ENCODE data around the gene DCAF16. TPM values are rescaled to one million over a fixed set of nuclear protein-coding genes. Genes with fewer than 3 reads are reported as not detected.
A peak's percentile ranks its signal among the peaks of the same experiment; 100 is the strongest.

Gene DCAF16
- total RNA-seq, 1 experiment from 2014 or later = 65.7 TPM

GRCh38 chr4:17812801-17813200 is 2.2 kb upstream of the DCAF16 start (continued):
- no peak for TF ChIP-seq REST (IDR thresholded peaks at IDR 0.05; ENCODE audit: low read depth)
- TF ChIP-seq RAD21 (IDR thresholded peaks at IDR 0.05; ENCODE audit: low read depth) = no peak
- no peak for TF ChIP-seq ATF3 (IDR thresholded peaks at IDR 0.05)
- no peak for TF ChIP-seq CEBPB (IDR thresholded peaks at IDR 0.05; ENCODE audit: low read depth)
- TF ChIP-seq EZH2phosphoT487 (IDR thresholded peaks at IDR 0.05; ENCODE audit: borderline replicate concordance) = no peak
- no peak for TF ChIP-seq YY1 (IDR thresholded peaks at IDR 0.05; ENCODE audit: extremely low read depth, insufficient replicate concordance, low read depth, low read length)
- no peak for TF ChIP-seq JUND (IDR thresholded peaks at IDR 0.05)
- no peak for TF ChIP-seq EZH2 (IDR thresholded peaks at IDR 0.05)

- H3K9me3 ChIP-seq (ENCODE audit: control insufficient read depth in 1 of 2, insufficient read depth in 1 of 2, low read depth in 1 of 2, low read length in 2 of 2) = no peaks in the 10 kb centered on the region
- H3K4me3 ChIP-seq (replicated peaks in 1 of 2; ENCODE audit: low read depth in 1 of 2, low read length in 2 of 2) = peak overlapping the region; percentile 80 to 93
- no peak overlapping the region for H2AFZ ChIP-seq (ENCODE audit: low read depth, low read length, poor library complexity, severe bottlenecking)
- peaks cover 18 to 27% of the 10 kb centered on the region in 2 experiments for H3K36me3 ChIP-seq (ENCODE audit: control insufficient read depth in 1 of 2, insufficient read depth in 2 of 2, low read length in 2 of 2)
- ChIA-PET CTCF (no interaction called here), POLR2A (no interaction called here), RAD21 (ENCODE audit: low non-redundant PET in 1 of 2, low total read pairs in 2 of 2, uncharacterized antibody in 2 of 2, unreplicated experiment in 2 of 2) (no interaction called here)
- no peaks in the 10 kb centered on the region for H3K27me3 ChIP-seq (ENCODE audit: insufficient read depth, low read length)
- peaks cover 98% of the 10 kb centered on the region for H3K79me2 ChIP-seq (ENCODE audit: insufficient read depth, low read length)
- H3K9me2 ChIP-seq (ENCODE audit: insufficient read depth) = no peaks in the 10 kb centered on the region
- no TSS peak for BruUV-seq (replicated peaks)
- H4K20me1 ChIP-seq (ENCODE audit: insufficient read depth) = peaks cover 13% of the 10 kb centered on the region; the same call in 1 of the 2 replicates
- intact Hi-C loops (cut with micrococcal nuclease) = no loop called here
- no peak for TF ChIP-seq ZFX (IDR thresholded peaks at IDR 0.05)
- TF ChIP-seq ZNF274 (IDR thresholded peaks at IDR 0.05; ENCODE audit: low read depth, low read length) = no peak
- no peak for TF ChIP-seq ZBTB33 (IDR thresholded peaks at IDR 0.05; ENCODE audit: extremely low read depth, insufficient replicate concordance, low read length)
- TF ChIP-seq CTCF (IDR thresholded peaks at IDR 0.05 in 2 of 3, conservative IDR thresholded peaks at IDR 0.05 in 1 of 3; ENCODE audit: borderline replicate concordance in 1 of 3, insufficient read depth in 1 of 3, low read depth in 2 of 3, low read length in 2 of 3) = no peak
- no peak for TF ChIP-seq MAX (IDR thresholded peaks at IDR 0.05)
- no peak for TF ChIP-seq SRF (IDR thresholded peaks at IDR 0.05; ENCODE audit: low read depth)
- TF ChIP-seq JUND (IDR thresholded peaks at IDR 0.05) = no peak
- no peak for TF ChIP-seq TCF7L2 (IDR thresholded peaks at IDR 0.05; ENCODE audit: borderline replicate concordance, extremely low read depth, insufficient read depth, insufficient read length)
- TF ChIP-seq SIN3A (IDR thresholded peaks at IDR 0.05; ENCODE audit: low read depth) = no peak
- no peak for TF ChIP-seq CBX3 (IDR thresholded peaks at IDR 0.05; ENCODE audit: low read depth)
- TF ChIP-seq SP1 (IDR thresholded peaks at IDR 0.05; ENCODE audit: low read depth) = no peak
- no peak for TF ChIP-seq RAD21 (IDR thresholded peaks at IDR 0.05; ENCODE audit: low read depth)
- peaks cover 5 to 20% of the 10 kb centered on the region in 2 experiments; a peak in 2 of 4 replicates for H3K4me1 ChIP-seq (ENCODE audit: control insufficient read depth in 1 of 2, insufficient read depth in 2 of 2, low read length in 2 of 2)
- H3K4me2 ChIP-seq (ENCODE audit: low read length) = peak overlapping the region; percentile 85
- DNase-seq (ENCODE audit: low read depth, low spot score) = no peak
- no peak for ATAC-seq
- H3K9ac ChIP-seq (ENCODE audit: low read length) = peak overlapping the region; percentile 98
- H3K27ac ChIP-seq (ENCODE audit: low read depth, low read length) = no peak overlapping the region
Measured at GRCh38 chr4:17812125-17812524, 1.6 kb upstream of the DCAF16 start.
